Activated naive CD4-positive, alpha-beta T cell (primary cell): ENCODE measurements around the gene PDZD8.
A peak's percentile ranks its signal among the peaks of the same experiment; 100 is the strongest.

Experiments used
- DNase-seq, 4 experiments: peaks; one replicate each; lab custom pipeline; 2025; lab: John Stamatoyannopoulos, UW

Gene PDZD8

DNA sequence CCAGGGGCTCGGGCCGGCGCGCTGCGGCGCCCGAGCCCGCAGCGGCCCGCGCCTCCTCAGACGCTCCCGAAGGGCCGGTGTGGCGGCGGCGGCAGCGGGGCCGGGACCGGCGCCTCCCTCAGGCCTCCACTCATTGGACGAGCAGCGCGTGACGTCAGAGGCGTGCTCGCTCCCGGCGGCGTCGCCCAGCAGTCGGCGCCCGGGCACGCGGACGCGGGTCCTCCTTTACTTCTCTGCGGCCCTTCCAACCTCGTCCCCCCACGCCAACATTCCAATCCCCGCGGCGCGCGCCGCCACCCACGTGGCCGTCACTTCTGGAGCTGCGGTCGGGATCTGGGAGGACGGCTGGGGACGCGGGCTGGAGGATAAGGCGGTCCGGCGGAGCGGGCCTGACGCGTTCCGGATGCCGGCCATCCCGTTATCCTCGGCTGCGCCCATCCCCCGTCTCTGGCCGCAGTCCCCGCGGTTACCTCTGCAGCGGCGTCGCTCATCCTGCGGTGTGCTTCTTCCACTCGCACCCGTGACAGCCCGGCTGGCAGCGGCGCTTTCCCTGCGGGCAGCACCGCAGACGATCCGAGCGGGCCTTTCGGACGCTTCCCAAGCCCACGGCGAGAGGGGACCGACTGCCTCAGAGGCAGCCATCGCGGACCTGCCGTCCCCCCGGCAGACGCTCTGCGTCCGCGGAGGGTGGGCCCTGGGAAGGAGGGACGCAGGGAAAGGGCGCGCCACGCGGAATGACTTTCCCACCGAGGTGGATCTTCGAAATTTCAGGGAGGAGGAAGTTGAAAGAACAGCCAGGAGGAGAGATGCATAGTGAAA lies at the start of gene PDZD8:
Gene PDZD8 (minus strand): TSS at position 81 of the 819 bp plus-strand sequence. CDS start 213 bp downstream, outside the sequence.
- DNase-seq = peak; percentile 61 to 88 (median 77)

- DNase-seq = no peak
These were observed 48.9 kb upstream of the PDZD8 start for GRCh38 chr10:117424171-117424570.

DNA sequence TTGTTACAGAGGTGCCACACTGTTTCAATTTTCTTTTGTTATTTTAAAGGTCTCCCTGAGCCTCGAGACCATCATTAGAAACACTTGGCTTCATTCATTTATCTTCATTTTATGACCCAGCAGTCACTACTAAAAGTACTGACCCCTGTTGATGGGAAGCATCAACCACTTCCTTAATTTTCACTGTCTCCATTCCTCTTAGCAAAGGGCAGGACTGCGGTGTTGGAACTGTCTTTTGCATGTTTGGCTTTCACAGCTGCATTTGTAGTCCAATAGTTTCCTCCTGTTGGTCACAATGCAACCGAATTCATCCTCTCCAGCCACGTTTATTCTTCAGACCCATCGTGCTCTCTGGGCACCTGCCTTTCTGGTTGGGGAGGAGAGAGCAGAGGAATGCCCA lies 46.7 kb upstream of the PDZD8 start:
- DNase-seq = no peak

GRCh38 chr10:117420768-117421167 lies 45.5 kb upstream of the PDZD8 start:
- no peak for DNase-seq

DNA sequence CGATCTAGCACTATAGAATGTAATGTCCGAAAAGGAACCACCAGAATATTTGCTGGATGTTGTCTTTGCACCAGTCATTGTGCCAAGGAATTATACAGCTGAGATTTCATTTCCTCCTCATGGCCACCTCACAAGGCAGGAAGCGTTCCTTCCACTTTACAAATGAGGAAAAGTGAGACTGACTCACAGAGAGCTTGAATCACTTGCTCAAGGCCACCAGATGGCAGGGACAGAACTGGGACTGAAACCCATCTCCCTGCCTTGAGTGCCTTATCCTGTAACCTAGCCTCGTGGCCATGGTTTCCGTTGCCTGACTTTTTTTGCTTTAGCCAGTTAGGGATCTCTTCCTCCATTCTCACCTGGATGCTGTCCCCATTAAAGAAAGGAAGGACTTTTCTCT lies 44.7 kb upstream of the PDZD8 start:
- DNase-seq = no peak

DNA sequence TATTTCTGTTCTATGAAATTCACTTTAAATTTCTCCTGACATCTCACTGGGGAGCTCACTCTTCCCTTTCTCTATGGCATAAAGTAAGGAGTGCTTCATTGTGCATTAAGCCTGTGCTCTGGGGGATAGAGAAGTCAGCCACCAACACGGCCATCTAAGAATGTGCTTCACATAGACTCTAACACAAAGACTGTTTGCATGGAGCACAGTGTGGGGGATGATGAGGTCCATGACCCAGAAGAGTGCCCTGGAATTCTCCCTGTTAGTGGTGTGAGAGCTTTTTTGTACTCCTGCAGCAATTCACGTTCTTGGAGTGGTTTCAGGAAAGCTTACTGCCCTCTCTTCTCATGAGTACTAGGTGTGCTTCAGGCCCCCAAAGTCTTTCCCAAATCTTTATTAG lies 43.9 kb upstream of the PDZD8 start:
- no peak for DNase-seq

- DNase-seq = no peak
These were observed 42.9 kb upstream of the PDZD8 start for GRCh38 chr10:117418121-117418520.

DNA sequence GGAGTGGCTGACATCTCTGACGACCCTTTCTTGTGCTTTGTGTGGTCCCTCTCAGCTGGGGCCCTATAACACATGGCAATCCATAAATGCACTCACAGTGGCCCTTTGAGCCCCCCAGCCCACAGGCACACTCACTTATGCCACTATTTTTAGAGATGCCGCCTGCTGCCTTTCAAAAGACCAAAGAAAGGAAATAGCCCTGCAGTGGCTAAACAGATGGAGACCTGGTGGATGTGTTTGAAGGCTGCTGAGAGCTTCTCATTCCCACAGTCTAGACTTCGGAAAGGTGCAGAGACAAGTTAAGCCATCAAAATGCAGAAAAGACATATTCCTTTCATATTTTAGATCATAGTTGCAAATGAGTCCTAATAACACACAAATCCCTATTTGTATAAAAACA lies 42.0 kb upstream of the PDZD8 start:
- no peak for DNase-seq

GRCh38 chr10:117413928-117414618 lies 38.8 kb upstream of the PDZD8 start:
- DNase-seq = no peak

- DNase-seq = no peak
These were observed 37.3 kb upstream of the PDZD8 start for GRCh38 chr10:117412469-117413010.

DNA sequence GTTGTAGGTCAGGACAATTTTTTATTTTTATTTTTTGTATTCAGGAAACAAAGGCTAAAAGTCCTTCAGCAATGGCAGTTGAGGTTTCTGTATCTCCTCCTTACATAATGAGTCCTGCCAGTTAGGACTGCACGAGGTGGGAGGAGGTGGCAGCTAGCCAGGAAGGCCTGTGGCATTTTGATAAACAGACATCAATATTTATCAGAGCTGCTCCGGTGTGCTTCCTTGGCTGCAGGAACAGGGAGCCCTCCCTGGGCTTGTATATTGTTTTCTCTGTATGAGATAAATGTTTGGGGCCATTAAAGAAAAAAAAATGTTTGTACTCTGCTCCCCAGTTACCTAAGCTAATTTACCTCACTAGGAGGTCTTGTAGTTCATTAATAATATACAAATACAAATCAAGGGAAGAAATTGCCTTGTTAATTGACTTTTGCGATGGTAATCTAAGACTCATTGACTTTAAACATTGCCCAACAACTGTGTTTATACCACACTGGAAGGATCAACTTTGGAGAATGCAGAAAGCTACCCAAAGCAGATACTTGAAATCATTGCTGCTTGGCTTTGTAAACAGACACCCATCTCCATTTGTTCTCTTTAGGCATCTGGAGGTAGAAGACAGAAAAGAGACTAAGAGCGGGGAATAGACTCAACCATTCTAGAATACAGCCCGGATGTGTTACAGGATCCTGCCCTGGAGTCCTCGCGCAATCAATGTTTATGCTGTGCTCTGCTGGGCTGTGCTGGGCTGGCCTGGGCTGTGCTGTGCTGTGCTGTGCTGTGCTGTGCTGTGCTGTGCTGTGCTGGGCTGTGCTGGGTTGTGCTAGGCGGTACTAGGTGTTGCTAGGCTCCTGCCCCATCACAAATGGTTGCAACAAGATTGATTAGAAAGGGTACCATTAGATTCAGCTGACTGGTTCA lies 36.5 kb upstream of the PDZD8 start:
- no peak for DNase-seq

DNA sequence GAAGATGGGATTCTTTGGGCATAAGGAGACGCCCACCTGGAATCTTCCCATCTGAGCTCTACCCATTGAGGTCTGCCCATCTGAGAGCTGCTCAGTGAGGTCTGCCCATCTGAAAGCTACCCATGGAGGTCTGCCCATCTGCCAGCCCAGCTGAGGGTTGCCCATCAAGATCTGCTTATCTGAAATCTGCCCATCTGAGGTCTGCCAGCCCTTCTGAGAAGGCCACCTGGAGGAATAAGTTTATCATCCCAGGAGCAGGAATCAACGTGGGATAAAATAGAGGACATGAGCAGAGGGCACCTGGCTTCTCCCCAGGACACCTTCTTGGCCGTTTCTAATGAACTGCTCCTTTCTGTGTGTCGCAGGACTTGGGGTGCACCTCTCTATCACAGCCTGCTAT lies 35.3 kb upstream of the PDZD8 start:
- DNase-seq = no peak

DNA sequence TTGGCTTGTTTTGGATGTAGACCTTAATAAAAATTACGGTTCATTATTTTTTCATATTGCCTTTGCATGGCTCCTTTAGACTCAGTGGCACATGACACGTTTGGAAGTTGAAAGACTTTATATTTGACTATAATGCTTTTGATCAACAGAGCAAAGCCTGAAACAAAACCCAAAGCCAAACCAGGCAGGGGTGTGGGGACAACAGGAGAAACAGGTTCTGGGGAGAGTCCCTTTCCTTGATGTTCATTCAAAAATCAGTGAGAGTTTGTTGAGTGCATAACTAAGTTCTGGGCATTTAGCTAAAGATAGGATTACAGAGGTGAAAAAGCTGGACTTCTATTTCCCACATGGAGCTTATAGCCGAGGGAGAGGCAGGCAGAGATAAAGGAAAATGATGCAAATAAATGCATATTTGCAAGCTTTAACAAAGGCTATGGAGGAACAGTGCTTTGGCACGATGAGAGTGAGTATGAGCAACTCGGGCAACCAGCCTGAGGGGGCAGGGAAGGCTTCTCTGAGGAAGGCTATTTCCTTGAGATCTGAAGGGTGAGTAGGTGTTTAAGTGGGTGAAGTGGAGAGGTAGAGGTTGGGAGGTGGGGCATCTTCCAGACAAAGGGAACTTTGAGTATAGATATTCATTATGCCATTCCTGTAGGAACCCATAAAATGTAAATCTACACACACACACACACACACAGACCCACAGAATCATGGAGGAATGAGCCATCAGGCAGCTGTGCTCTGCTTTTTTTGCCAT lies 34.5 kb upstream of the PDZD8 start:
- no peak for DNase-seq

GRCh38 chr10:117408436-117409384 lies 33.5 kb upstream of the PDZD8 start:
- no peak for DNase-seq

DNA sequence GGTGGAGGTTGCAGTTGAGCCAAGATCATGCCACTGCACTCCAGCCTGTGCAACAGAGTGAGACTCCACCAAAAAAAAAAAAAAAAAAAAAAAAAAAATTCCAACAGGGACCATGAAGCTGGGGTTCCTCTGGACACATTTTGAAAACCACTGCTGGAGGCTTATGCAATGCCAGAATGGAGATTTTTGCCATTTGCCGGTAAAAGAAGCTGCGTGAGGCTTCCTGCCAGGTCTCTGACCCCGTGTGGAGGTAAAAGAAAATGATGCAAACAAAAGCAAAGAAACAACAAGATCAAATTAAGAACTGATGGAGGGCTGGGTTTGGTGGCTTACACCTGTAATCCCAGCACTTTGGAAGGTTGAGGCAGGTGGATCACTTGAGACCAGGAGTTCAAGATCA lies 30.5 kb upstream of the PDZD8 start:
- no peak for DNase-seq

GRCh38 chr10:117400329-117400728 lies 25.1 kb upstream of the PDZD8 start:
- DNase-seq = no peak

DNA sequence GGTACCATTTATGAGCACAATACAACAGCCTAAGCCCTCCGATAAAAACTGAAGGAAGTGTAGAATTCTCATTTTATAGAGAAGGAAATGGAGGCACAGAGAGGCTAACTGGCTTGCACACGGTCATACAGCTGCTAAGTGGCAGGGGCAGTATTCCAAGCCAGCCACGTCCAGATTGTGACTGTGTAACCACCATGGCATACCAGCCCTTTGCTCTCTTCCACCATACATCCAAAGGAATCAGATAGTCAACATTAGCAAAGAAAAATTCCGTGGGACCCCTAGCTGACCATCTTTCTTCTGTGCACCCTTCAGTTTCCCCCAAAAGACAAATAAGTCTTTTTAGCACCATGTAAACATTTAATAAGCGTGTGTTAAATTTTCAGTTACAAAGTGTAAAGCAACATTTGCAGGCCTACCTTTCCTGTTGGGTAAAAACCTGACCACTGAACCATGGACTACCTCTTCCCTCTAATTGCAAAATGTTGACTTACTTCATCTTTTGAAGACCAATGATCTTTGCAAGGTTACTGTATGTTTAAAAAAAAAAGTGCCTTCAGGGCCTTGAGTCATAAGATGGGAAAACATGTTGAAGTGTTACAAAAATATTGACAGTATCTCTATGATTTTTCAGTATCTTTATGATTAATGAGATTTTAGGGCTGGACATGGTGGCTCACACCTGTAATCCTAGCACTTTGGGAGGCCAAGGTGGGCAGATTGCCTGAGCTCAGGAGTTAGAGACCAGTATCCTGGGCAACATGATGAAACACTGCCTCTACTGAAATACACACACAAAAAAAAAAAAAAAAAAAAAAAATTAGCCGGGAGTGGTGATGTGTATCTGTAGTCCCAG lies 24.3 kb upstream of the PDZD8 start:
- DNase-seq = no peak

DNA sequence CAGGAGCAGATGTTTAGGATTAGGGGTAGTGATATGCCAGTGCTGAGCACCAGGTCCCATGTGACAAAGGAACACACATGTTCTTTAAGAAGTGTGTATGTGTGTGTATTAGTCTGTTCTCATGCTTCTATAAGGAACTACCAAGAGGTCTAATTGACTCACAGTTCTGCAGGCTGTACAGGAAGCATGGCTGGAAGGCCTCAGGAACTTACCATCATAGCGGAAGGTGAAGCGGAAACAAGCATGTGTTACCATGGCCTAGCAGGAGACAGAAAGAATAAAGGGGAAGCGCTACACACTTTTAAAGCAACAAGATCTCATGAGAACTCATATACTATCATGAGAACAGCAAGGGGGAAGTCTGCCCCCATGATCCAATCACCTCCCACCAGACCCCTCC lies 22.8 kb upstream of the PDZD8 start:
- DNase-seq = no peak
